Right atrium auricular region (tissue), 2 donors: ENCODE data around the gene HDGF. TPM values are rescaled to one million over a fixed set of nuclear protein-coding genes. Genes with fewer than 3 reads are reported as not detected.
A peak's percentile ranks its signal among the peaks of the same experiment; 100 is the strongest.

Experiments used
- DNase-seq: peaks from one replicate; pipeline ENCODE4 v3.0.0-alpha.2; 2019; ENCODE audit warnings: low spot score
- H3K27ac ChIP-seq, 2 donors: fragments of 200-600 bp; sonication (generic); 1 replicate in 1 of 2; 2 replicates in 1 of 2; pipeline ENCODE4 v1.5.1; 2016 to 2019
- H3K27me3 ChIP-seq, 2 donors: fragments of 200-600 bp; sonication (generic); one replicate each; pipeline versions ENCODE4 v1.5.1 to v1.6.0; 2017 to 2019
- H3K36me3 ChIP-seq: fragments of 200-600 bp; sonication (generic); one replicate; pipeline ENCODE4 v1.5.1; 2016
- H3K4me1 ChIP-seq, 2 donors: fragments of 200-600 bp; sonication (generic); one replicate each; pipeline versions ENCODE4 v1.5.1 to v1.6.0; 2017 to 2019
- H3K4me3 ChIP-seq, 2 donors: fragments of 200-600 bp; sonication (generic); 1 replicate in 1 of 2; 2 replicates in 1 of 2; pipeline ENCODE4 v1.5.1; 2017 to 2019; ENCODE audit warnings: mild to moderate bottlenecking in 1 of 2, moderate library complexity in 1 of 2
- H3K9me3 ChIP-seq, 2 donors: fragments of 200-600 bp; sonication (generic); one replicate each; pipeline ENCODE4 v1.5.1; 2019
- CTCF ChIP-seq, 2 donors: fragments of 200-600 bp; sonication (generic); IDR thresholded peaks; one replicate each; pipeline ENCODE4 v1.5.1; 2019; ENCODE audit warnings: antibody characterized with exemption in 2 of 2
- total RNA-seq, 2 donors: library from RNA; depleted of rRNA; stranded (reverse); fragments of >200 nt; gene quantifications; one replicate each; pipeline ENCODE4 v1.1.0, GENCODE V29; 2016

The HDGF gene
- total RNA-seq, 2 donors from 2014 or later: 110 to 137 TPM

DNA sequence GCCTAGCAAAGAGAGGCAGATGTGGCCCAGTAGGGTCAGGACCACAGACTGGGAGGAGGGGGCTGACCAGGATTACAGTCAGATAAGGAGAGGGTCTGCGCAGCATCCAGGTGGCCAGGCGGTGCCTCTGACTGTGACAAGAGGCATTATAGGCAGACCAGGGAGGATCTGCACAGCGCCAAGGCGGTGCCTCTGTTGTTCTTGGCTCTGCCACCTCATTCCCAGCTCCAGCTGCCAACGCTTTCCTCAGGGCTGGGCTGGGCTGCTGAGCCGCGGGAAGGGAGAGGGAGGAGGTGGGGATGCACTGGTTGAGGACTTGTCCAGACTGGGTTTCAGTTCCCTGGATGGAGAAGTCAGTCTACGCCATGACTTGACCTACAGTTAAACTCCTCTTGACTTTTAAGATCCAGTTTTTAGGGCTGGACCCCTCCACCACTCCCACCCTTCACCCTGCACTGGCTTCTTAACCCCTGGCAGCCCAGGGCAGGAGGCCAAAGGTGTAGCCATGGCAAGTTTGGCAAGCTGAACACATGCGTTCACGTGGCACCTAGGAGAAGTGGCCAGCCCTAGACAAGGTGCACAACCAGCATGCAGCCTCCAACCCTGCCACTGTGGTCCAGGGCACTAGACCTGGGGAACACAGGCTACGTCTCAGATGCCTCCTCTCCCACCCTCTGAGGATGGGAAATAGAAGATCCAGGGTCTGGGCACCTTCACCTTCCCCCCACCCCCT lies 41.6 kb downstream of the HDGF start:
- peak; percentile 79 for DNase-seq
- Histone ChIP-seq H3K4me1 (peaks cover 0 to 37% of the 10 kb centered on the region in 2 donors), H3K9me3 (no peaks in the 10 kb centered on the region), H3K36me3 (no peaks in the 10 kb centered on the region), H3K27ac (peak overlapping the region in 1 of 2 donors; percentile 14), H3K27me3 (no peaks in the 10 kb centered on the region), H3K4me3 (no peak overlapping the region)
- TF ChIP-seq CTCF (IDR thresholded peaks at IDR 0.05): no peak

GRCh38 chr1:156709031-156709430 lies 42.4 kb downstream of the HDGF start:
- DNase-seq: no peak
- peak overlapping the region in 1 of 2 donors; percentile 14 for H3K27ac ChIP-seq
- H3K4me3 ChIP-seq: no peak overlapping the region
- no peak for TF ChIP-seq CTCF (IDR thresholded peaks at IDR 0.05)
- H3K9me3 ChIP-seq: no peaks in the 10 kb centered on the region
- H3K27me3 ChIP-seq: no peaks in the 10 kb centered on the region
- H3K4me1 ChIP-seq: peaks cover 0 to 46% of the 10 kb centered on the region in 2 donors
- no peaks in the 10 kb centered on the region for H3K36me3 ChIP-seq

DNA sequence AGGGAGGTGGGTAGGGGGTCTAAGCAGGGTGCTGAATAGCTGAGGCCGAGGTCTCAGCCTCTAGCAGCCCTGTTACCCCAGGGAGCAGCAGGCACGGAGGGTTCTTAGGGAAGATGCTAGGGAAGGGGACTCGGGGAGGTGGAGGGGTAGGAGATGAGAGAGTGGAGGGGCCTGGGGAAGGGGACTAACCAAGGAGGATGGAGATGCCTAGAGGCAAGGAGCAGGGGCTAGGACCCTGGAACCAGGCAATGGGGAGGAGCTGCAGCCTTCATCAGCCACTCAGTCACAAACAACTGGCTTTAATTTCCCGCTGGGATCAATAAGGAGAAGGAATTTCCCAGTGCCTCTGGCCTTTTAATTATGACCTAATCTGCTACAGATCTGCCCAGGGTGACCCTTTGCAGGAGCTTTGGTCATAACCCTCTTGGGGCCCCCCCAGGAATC lies 43.2 kb downstream of the HDGF start:
- no peak for DNase-seq
- Histone ChIP-seq H3K27me3 (peaks cover 0 to 5% of the 10 kb centered on the region in 2 donors), H3K4me3 (no peak overlapping the region), H3K9me3 (no peaks in the 10 kb centered on the region), H3K4me1 (peaks cover 0 to 46% of the 10 kb centered on the region in 2 donors), H3K27ac (peak overlapping the region; percentile 16 to 40), H3K36me3 (no peaks in the 10 kb centered on the region)
- TF ChIP-seq CTCF (IDR thresholded peaks at IDR 0.05): no peak

DNA sequence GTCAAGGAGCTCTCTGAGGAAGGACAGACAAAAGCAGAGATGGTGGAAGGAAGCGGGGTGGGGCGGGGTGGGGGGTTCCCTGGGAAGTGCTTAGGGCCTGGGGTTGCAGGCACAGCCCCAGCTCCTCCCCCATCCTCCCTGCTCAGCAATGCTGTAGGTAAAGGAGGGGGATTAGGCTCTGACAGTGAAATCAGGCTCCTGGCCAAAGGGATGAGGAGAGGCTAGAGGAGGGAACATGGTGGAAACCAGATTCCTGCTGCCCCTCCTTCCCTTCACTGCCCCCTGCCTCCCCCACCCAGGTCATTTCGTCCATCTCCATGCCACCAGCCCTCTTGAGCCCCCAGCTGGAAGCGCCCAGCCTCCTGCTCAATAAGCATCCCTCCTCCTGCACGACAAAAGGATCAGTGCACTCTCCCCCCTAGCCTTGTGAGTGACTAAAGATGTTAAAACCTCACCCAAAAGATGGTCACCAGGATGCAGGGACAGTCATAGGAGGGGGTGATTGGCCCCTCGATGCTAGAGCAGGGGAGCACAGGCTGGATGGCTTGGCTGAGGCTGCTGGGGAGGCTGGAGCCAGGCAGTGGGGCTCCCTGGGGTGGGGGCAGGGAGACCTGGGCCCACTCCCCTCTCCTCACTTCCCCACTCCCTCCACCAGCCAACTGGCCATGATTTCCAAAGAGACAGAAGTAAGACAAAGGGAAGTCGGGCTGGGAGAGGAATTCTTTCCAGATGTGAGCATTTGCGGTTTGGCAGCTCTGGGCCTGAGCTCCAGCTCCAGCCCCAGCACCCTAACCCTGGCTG lies 43.9 kb downstream of the HDGF start:
- Histone ChIP-seq H3K36me3 (no peaks in the 10 kb centered on the region), H3K4me1 (peaks cover 0 to 46% of the 10 kb centered on the region in 2 donors), H3K27me3 (peaks cover 0 to 5% of the 10 kb centered on the region in 2 donors), H3K9me3 (no peaks in the 10 kb centered on the region), H3K4me3 (no peak overlapping the region), H3K27ac (peak overlapping the region; percentile 76 to 78)
- no peak for DNase-seq
- no peak for TF ChIP-seq CTCF (IDR thresholded peaks at IDR 0.05)

GRCh38 chr1:156706657-156707416 lies 44.6 kb downstream of the HDGF start:
- Histone ChIP-seq H3K27me3 (peaks cover 0 to 5% of the 10 kb centered on the region in 2 donors), H3K36me3 (no peaks in the 10 kb centered on the region), H3K4me3 (peak overlapping the region; percentile 35 to 53), H3K9me3 (no peaks in the 10 kb centered on the region), H3K4me1 (peaks cover 0 to 46% of the 10 kb centered on the region in 2 donors), H3K27ac (peak overlapping the region; percentile 76 to 78)
- DNase-seq: no peak
- no peak for TF ChIP-seq CTCF (IDR thresholded peaks at IDR 0.05)
